HepG2 (cell line): Measurements from ENCODE around the gene HHIPL1. TPM values are rescaled to one million over a fixed set of nuclear protein-coding genes. Genes with fewer than 3 reads are reported as not detected.

Experiments used
- ATAC-seq: fragments of 200-7000 bp; cut with Tn5 transposase; 3 replicates; pipeline ENCODE4 v1.9.1; 2020; ENCODE audit warnings: mild to moderate bottlenecking, moderate library complexity
- BruUV-seq: library from RNA; stranded (reverse); fragments of 400-500 nt; replicated peaks from 2 replicates; lab custom pipeline; 2021; lab: Mats Ljungman, UMichigan
- CTCF ChIA-PET: fragments of 300-600 bp; formaldehyde crosslinking; extraction: SDS; loops from one replicate; lab custom pipeline; 2021; ENCODE audit warnings: low total read pairs, inconsistent platforms, low intra/inter-chr PET ratio; lab: Yijun Ruan, JAX
- POLR2A ChIA-PET: fragments of 350-600 bp; sonication (Branson Sonifier 250); formaldehyde crosslinking; loops from one replicate; lab custom pipeline; 2020; ENCODE audit warnings: antibody characterized with exemption, inconsistent platforms; lab: Yijun Ruan, JAX
- DNase-seq: peaks from one replicate; pipeline ENCODE4 v3.0.0-alpha.2; 2015; ENCODE audit warnings: low spot score
- FAIRE-seq: peaks from 3 replicates; lab custom pipeline; 2011; peaks lifted over from hg19 to GRCh38; lab: Jason Lieb, UNC
- H2AFZ ChIP-seq: one replicate; pipeline ENCODE4 v1.6.1; 2011; ENCODE audit warnings: low read length, inconsistent platforms
- H3K27ac ChIP-seq: fragments of 300-600 bp; 3 replicates; pipeline ENCODE4 v1.8.0; 2011; ENCODE audit warnings: mixed run types, mild to moderate bottlenecking, mixed read lengths, low read length, inconsistent platforms; ENCODE audit not compliant: insufficient read depth; ENCODE audit errors: extremely low read length
- H3K27me3 ChIP-seq, 2 experiments: fragments of 200-600 bp in 1 of 2; 2 replicates in 1 of 2; 3 replicates in 1 of 2; pipeline versions ENCODE4 v1.6.0 to v1.8.0; 2011; ENCODE audit warnings: low read length in 2 of 2, mild to moderate bottlenecking in 2 of 2, moderate library complexity in 2 of 2, inconsistent platforms in 1 of 2; ENCODE audit not compliant: insufficient read depth in 2 of 2, control insufficient read depth in 1 of 2
- H3K36me3 ChIP-seq, 2 experiments: fragments of 200-600 bp in 1 of 2; replicated peaks in 1 of 2; 2 replicates in 1 of 2; 3 replicates in 1 of 2; pipeline versions ENCODE4 v1.5.1 to v1.8.0; 2011; ENCODE audit warnings: low read length in 2 of 2, inconsistent platforms in 1 of 2; ENCODE audit not compliant: insufficient read depth in 2 of 2, control insufficient read depth in 1 of 2
- H3K4me1 ChIP-seq: 2 replicates; pipeline ENCODE4 v1.5.1; 2012; ENCODE audit warnings: low read length, inconsistent platforms; ENCODE audit not compliant: insufficient read depth
- H3K4me2 ChIP-seq: 2 replicates; pipeline ENCODE4 v1.6.0; 2011; ENCODE audit warnings: low read depth, low read length, inconsistent platforms
- H3K4me3 ChIP-seq, 3 experiments: fragments of 200-600 bp in 1 of 3; sonication (generic), shearing (Covaris generic) in 1 of 3; replicated peaks in 1 of 3; 2 replicates each; pipeline ENCODE4 v1.5.1; 2011 to 2016; ENCODE audit warnings: low read length in 3 of 3, inconsistent platforms in 2 of 3, low read depth in 2 of 3, mild to moderate bottlenecking in 2 of 3, control low read depth in 1 of 3, mixed read lengths in 1 of 3; ENCODE audit not compliant: insufficient read depth in 1 of 3
- H3K79me2 ChIP-seq: one replicate; pipeline ENCODE4 v1.6.1; 2011; ENCODE audit warnings: low read length, inconsistent platforms; ENCODE audit not compliant: insufficient read depth
- H3K9ac ChIP-seq: 2 replicates; pipeline ENCODE4 v1.6.0; 2011; ENCODE audit warnings: mild to moderate bottlenecking, low read depth, low read length, inconsistent platforms; ENCODE audit not compliant: insufficient read depth
- H3K9me3 ChIP-seq: 2 replicates; pipeline ENCODE4 v1.5.1; 2012; ENCODE audit warnings: mild to moderate bottlenecking, low read length
- H4K20me1 ChIP-seq: 2 replicates; pipeline ENCODE4 v1.6.0; 2011; ENCODE audit warnings: inconsistent platforms, mild to moderate bottlenecking, low read length, moderate library complexity; ENCODE audit not compliant: insufficient read depth
- HOXD1 ChIP-seq: sonication (generic); formaldehyde crosslinking; IDR thresholded peaks from 2 replicates; pipeline ENCODE4 v1.5.0; 2020; ENCODE audit warnings: missing genetic modification reagents
- MATR3 ChIP-seq: sonication (generic); formaldehyde crosslinking; IDR thresholded peaks from 2 replicates; pipeline ENCODE4 v1.4.0; 2020; ENCODE audit warnings: missing genetic modification reagents
- MEIS1 ChIP-seq: sonication (generic); formaldehyde crosslinking; IDR thresholded peaks from 2 replicates; pipeline ENCODE4 v1.9.0; 2021; ENCODE audit warnings: mild to moderate bottlenecking, missing genetic modification reagents, moderate library complexity, borderline replicate concordance
- MTF2 ChIP-seq: sonication (generic); formaldehyde crosslinking; IDR thresholded peaks from 2 replicates; pipeline ENCODE4 v1.5.0; 2020; ENCODE audit warnings: missing genetic modification reagents, borderline replicate concordance
- NFATC3 ChIP-seq: sonication (generic); formaldehyde crosslinking; IDR thresholded peaks from 2 replicates; pipeline ENCODE4 v1.5.1; 2020; ENCODE audit warnings: mild to moderate bottlenecking, missing genetic modification reagents
- POGZ ChIP-seq: sonication (generic); formaldehyde crosslinking; IDR thresholded peaks from 2 replicates; pipeline ENCODE4 v1.4.0; 2020; ENCODE audit warnings: mild to moderate bottlenecking, missing genetic modification reagents
- POLR2G ChIP-seq: fragments of 200-400 bp; formaldehyde crosslinking; IDR thresholded peaks from 2 replicates; pipeline ENCODE4 v1.6.1; 2018; ENCODE audit warnings: mild to moderate bottlenecking, low read depth, low read length, moderate library complexity
- SAFB2 ChIP-seq: sonication (generic); formaldehyde crosslinking; IDR thresholded peaks from 2 replicates; pipeline ENCODE4 v1.5.1; 2020; ENCODE audit warnings: missing genetic modification reagents, low read depth, mild to moderate bottlenecking, borderline replicate concordance
- SOX13 ChIP-seq, 3 experiments: fragments of 450-650 bp in 1 of 3; sonication (generic) in 1 of 3; formaldehyde crosslinking in 1 of 3; IDR thresholded peaks in 2 of 3; conservative IDR thresholded peaks in 1 of 3; 2 replicates each; pipeline versions ENCODE4 v1.5.0 to v1.6.1; 2016 to 2020; ENCODE audit warnings: antibody characterized with exemption in 1 of 3, mild to moderate bottlenecking in 1 of 3, missing compliant biosample characterization in 1 of 3, missing genetic modification reagents in 1 of 3, moderate library complexity in 1 of 3
- ZNF367 ChIP-seq: sonication (generic); formaldehyde crosslinking; IDR thresholded peaks from 2 replicates; pipeline ENCODE4 v1.4.0; 2020; ENCODE audit warnings: missing genetic modification reagents, borderline replicate concordance
- ZNF431 ChIP-seq: sonication (generic); formaldehyde crosslinking; IDR thresholded peaks from 2 replicates; pipeline ENCODE4 v1.9.0; 2022; ENCODE audit warnings: missing genetic modification reagents, low read depth, mild to moderate bottlenecking, borderline replicate concordance
- ZNF557 ChIP-seq: sonication (generic); formaldehyde crosslinking; IDR thresholded peaks from 2 replicates; pipeline ENCODE4 v1.4.0; 2020; ENCODE audit warnings: missing genetic modification reagents
- WGBS: methylation state at CpG from one replicate; pipeline ENCODE4 v1.1.6; 2017; ENCODE audit warnings: low lambda C conversion rate; 5-methylcytosine and 5-hydroxymethylcytosine counted together
- in situ Hi-C: cut with HindIII; loops from 2 replicates; pipeline ENCODE4 v1.10.0; 2017; ENCODE audit warnings: low pct_unique_long_range_greater_than_20kb; ENCODE audit not compliant: extremely low pct_ligation_motif_present
- intact Hi-C: fragments of 100-400 bp; cut with micrococcal nuclease; formaldehyde crosslinking; loops from one replicate; pipeline ENCODE4 v1.10.0; 2022; ENCODE audit not compliant: unreplicated experiment
- polyA plus RNA-seq, 8 experiments: library from polyadenylated mRNA; depleted of rRNA in 3 of 8; stranded (reverse) in 7 of 8; unstranded in 1 of 8; fragments of >200 nt; fragmentation: Illumina TruSeq in 4 of 8; extraction: Trizol in 4 of 8; gene quantifications; 2 replicates each; pipeline versions ENCODE4 v1.2.1 to v1.2.3, GENCODE V29; 2011 to 2016; ENCODE audit warnings: low read depth in 4 of 8, missing spikeins in 1 of 8, mixed read lengths in 1 of 8; ENCODE audit not compliant: insufficient read depth in 1 of 8
- total RNA-seq, 5 experiments: library from RNA; depleted of rRNA; stranded (reverse); fragments of >200 nt; fragmentation: Illumina TruSeq; extraction: Trizol; gene quantifications; 2 replicates each; pipeline ENCODE4 v1.2.3, GENCODE V29; 2016; ENCODE audit warnings: low read depth in 1 of 5
- TF ChIP-seq, protein P1 (sequence below): sonication (generic); formaldehyde crosslinking; conservative IDR thresholded peaks from 2 replicates; pipeline ENCODE4 v1.4.0; 2020; ENCODE audit warnings: missing genetic modification reagents
- TF ChIP-seq, protein P2 (sequence below): sonication (generic); formaldehyde crosslinking; IDR thresholded peaks from 2 replicates; pipeline ENCODE4 v1.8.1; 2023; ENCODE audit warnings: mild to moderate bottlenecking, missing genetic modification reagents
- TF ChIP-seq, protein P3 (sequence below): sonication (generic); formaldehyde crosslinking; IDR thresholded peaks from 2 replicates; pipeline ENCODE4 v1.4.0; 2020; ENCODE audit warnings: mild to moderate bottlenecking, missing genetic modification reagents
- TF ChIP-seq, protein P4 (sequence below): sonication (generic); formaldehyde crosslinking; IDR thresholded peaks from 2 replicates; pipeline ENCODE4 v1.9.0; 2022; ENCODE audit warnings: missing genetic modification reagents, mild to moderate bottlenecking, borderline replicate concordance

The HHIPL1 gene
- total and polyA plus RNA-seq, 2 of the 13 experiments (the other 11 are each of a cell fraction or from before 2014, with no cell fraction given) = not detected

DNA sequence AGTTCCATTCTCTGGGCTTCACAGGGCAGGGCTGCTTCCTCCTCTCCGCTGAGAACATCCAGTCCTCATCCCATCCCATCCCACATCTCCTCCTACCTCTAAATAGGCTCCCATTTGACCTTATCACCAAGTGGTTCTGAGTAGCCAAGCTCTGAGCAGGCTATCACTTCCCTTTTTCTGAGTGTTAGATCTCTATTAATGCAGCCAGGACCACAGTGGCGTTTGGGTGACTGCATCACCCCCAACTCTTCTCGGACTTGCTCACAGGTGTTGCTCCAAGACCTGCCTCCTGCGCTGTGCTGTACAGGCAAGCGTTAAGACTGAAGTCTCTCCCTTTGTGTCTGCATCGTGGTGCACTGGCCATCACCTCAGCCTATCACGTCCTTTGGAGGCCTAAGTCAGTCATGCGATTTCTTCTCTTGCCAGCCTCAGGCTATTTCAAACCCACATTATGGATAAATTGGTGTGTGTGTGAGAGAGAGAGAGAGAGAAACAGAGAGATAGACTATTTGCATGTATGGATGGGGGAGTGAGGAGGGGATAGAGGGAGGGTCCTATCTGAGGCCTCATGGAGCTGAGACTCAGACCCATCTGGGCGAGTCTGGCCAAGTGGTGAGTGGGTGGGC lies 12.4 kb upstream of the HHIPL1 start (continued):
- TF ChIP-seq, protein P1, sequence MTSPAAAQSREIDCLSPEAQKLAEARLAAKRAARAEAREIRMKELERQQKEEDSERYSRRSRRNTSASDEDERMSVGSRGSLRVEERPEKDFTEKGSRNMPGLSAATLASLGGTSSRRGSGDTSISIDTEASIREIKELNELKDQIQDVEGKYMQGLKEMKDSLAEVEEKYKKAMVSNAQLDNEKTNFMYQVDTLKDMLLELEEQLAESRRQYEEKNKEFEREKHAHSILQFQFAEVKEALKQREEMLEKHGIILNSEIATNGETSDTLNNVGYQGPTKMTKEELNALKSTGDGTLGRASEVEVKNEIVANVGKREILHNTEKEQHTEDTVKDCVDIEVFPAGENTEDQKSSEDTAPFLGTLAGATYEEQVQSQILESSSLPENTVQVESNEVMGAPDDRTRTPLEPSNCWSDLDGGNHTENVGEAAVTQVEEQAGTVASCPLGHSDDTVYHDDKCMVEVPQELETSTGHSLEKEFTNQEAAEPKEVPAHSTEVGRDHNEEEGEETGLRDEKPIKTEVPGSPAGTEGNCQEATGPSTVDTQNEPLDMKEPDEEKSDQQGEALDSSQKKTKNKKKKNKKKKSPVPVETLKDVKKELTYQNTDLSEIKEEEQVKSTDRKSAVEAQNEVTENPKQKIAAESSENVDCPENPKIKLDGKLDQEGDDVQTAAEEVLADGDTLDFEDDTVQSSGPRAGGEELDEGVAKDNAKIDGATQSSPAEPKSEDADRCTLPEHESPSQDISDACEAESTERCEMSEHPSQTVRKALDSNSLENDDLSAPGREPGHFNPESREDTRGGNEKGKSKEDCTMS (CRISPR knock-in tag) = no peak
- TF ChIP-seq SAFB2 (CRISPR knock-in tag) = no peak
- no peak for TF ChIP-seq MTF2
- TF ChIP-seq, protein P2, sequence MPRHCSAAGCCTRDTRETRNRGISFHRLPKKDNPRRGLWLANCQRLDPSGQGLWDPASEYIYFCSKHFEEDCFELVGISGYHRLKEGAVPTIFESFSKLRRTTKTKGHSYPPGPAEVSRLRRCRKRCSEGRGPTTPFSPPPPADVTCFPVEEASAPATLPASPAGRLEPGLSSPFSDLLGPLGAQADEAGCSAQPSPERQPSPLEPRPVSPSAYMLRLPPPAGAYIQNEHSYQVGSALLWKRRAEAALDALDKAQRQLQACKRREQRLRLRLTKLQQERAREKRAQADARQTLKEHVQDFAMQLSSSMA (CRISPR knock-in tag) = no peak
- no peak for TF ChIP-seq MATR3 (CRISPR knock-in tag)
- TF ChIP-seq SOX13 (IDR thresholded peaks at IDR 0.05) = no peak
- TF ChIP-seq SOX13 (CRISPR knock-in tag; conservative IDR thresholded peaks at IDR 0.05 in 1 of 2, IDR thresholded peaks at IDR 0.05 in 1 of 2) = no peak
- no peak for TF ChIP-seq POGZ (CRISPR knock-in tag)

DNA sequence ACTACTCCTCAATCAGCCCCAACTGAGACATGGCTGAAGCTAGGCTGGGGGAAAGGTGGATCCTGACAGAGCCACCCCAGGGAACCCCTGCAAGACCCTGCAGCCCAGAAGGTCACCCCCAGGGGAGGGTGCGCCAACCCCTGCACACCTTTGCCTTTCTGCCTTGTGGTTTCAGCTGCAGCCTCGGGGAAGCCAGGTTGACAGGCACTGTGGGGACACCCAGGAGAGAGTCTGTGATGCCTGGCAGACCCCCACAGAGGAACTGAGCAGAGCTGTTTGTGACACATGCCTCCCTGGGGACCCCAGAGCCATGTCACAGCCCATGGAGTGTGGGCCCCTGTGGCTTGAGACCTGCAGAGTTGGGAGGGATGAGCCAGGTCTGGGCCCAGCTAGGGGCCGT lies 11.8 kb upstream of the HHIPL1 start:
- H3K4me3 ChIP-seq = no peak overlapping the region
- no peak overlapping the region for H3K9ac ChIP-seq
- no peak for ATAC-seq
- no peaks in the 10 kb centered on the region for H3K9me3 ChIP-seq
- CTCF ChIA-PET = no interaction called here
- no peak for DNase-seq
- FAIRE-seq = no peak
- in situ Hi-C loops = loop anchor here (5.0 kb wide), 1 partner anchor 111 kb away; no protein-coding TSS in a partner anchor
- H2AFZ ChIP-seq = no peak overlapping the region
- intact Hi-C loops = no loop called here
- H3K36me3 ChIP-seq = no peaks in the 10 kb centered on the region
- H3K4me2 ChIP-seq = no peak overlapping the region
- no peak for TF ChIP-seq MEIS1 (CRISPR knock-in tag)
- TF ChIP-seq, protein P3, sequence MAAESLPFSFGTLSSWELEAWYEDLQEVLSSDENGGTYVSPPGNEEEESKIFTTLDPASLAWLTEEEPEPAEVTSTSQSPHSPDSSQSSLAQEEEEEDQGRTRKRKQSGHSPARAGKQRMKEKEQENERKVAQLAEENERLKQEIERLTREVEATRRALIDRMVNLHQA (CRISPR knock-in tag) = no peak
- TF ChIP-seq ZNF367 (CRISPR knock-in tag) = no peak
- TF ChIP-seq ZNF557 (CRISPR knock-in tag) = no peak
- no peak for TF ChIP-seq NFATC3 (CRISPR knock-in tag)
- TF ChIP-seq POLR2G = no peak
- TF ChIP-seq HOXD1 (CRISPR knock-in tag) = no peak
- TF ChIP-seq, protein P4, sequence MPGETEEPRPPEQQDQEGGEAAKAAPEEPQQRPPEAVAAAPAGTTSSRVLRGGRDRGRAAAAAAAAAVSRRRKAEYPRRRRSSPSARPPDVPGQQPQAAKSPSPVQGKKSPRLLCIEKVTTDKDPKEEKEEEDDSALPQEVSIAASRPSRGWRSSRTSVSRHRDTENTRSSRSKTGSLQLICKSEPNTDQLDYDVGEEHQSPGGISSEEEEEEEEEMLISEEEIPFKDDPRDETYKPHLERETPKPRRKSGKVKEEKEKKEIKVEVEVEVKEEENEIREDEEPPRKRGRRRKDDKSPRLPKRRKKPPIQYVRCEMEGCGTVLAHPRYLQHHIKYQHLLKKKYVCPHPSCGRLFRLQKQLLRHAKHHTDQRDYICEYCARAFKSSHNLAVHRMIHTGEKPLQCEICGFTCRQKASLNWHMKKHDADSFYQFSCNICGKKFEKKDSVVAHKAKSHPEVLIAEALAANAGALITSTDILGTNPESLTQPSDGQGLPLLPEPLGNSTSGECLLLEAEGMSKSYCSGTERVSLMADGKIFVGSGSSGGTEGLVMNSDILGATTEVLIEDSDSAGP (CRISPR knock-in tag) = no peak
- TF ChIP-seq ZNF431 (CRISPR knock-in tag) = no peak
- H3K4me1 ChIP-seq = peaks cover 16% of the 10 kb centered on the region; the same call in 1 of the 2 replicates
- 33% methylated on average over 1 of the region's 3 CpGs for WGBS
- H4K20me1 ChIP-seq = no peaks in the 10 kb centered on the region
- H3K27me3 ChIP-seq = peaks cover 7 to 44% of the 10 kb centered on the region in 2 experiments; a peak in 3 of 5 replicates
- no peak overlapping the region for H3K27ac ChIP-seq
- POLR2A ChIA-PET = no interaction called here
- no TSS peak for BruUV-seq
- no peaks in the 10 kb centered on the region for H3K79me2 ChIP-seq
